HG03354 (cell line): ENCODE measurements around the gene HEY2.
"Not testable (repeated sequence)": the region's sequence is repeated elsewhere in the genome, so short reads cannot be mapped to it uniquely, and the experiment has no call there.

ENCODE experiments used
- ATAC-seq: cut with Tn5 transposase; IDR thresholded peaks from one replicate; pipeline ENCODE4 v1.9.1; 2021; ENCODE audit warnings: mild to moderate bottlenecking; ENCODE audit not compliant: unreplicated experiment, poor library complexity, severe bottlenecking

Gene HEY2

GRCh38 chr6:125764121-125764671 lies 14.8 kb downstream of the HEY2 start:
- no peak for ATAC-seq

- ATAC-seq, result no peak
These were observed 16.5 kb downstream of the HEY2 start for GRCh38 chr6:125765944-125766343.

- no peak for ATAC-seq
These were observed 17.2 kb downstream of the HEY2 start for GRCh38 chr6:125766641-125767040.

GRCh38 chr6:125769147-125769783 lies 19.8 kb downstream of the HEY2 start:
- ATAC-seq, result no peak

- ATAC-seq, result no peak
These were observed 24.2 kb downstream of the HEY2 start for GRCh38 chr6:125773387-125774341.

- not testable (repeated sequence) for ATAC-seq
These were observed 26.8 kb downstream of the HEY2 start for GRCh38 chr6:125776107-125776826.

- ATAC-seq, result peak; percentile 86
These were observed 30.6 kb downstream of the HEY2 start for GRCh38 chr6:125779924-125780539.

- ATAC-seq, result peak; percentile 80
These were observed 31.3 kb downstream of the HEY2 start for GRCh38 chr6:125780540-125781313.

GRCh38 chr6:125781314-125781868 lies 32.0 kb downstream of the HEY2 start:
- ATAC-seq, result peak; percentile 49

- ATAC-seq, result no peak
These were observed 34.9 kb downstream of the HEY2 start for GRCh38 chr6:125784365-125784764.

- no peak for ATAC-seq
These were observed 38.4 kb downstream of the HEY2 start for GRCh38 chr6:125787791-125788190.

- no peak for ATAC-seq
These were observed 39.7 kb downstream of the HEY2 start for GRCh38 chr6:125789167-125789566.

- ATAC-seq, result peak; percentile 40
These were observed 40.3 kb downstream of the HEY2 start for GRCh38 chr6:125789576-125790357.

- ATAC-seq, result peak; percentile 71
These were observed 41.1 kb downstream of the HEY2 start, which contains the start of gene NCOA7 for GRCh38 chr6:125790358-125791150. Gene NCOA7 (plus strand): TSS chr6:125790960. CDS start chr6:125815355, 24,395 bp downstream.

- ATAC-seq, result peak; percentile 40
These were observed 41.9 kb downstream of the HEY2 start for GRCh38 chr6:125791151-125791819.

- ATAC-seq, result no peak
These were observed 42.4 kb downstream of the HEY2 start for GRCh38 chr6:125791820-125792165.

GRCh38 chr6:125792172-125792571 lies 42.7 kb downstream of the HEY2 start:
- ATAC-seq, result no peak
